ENCODE data around the gene VAV1.

The VAV1 gene

DNA sequence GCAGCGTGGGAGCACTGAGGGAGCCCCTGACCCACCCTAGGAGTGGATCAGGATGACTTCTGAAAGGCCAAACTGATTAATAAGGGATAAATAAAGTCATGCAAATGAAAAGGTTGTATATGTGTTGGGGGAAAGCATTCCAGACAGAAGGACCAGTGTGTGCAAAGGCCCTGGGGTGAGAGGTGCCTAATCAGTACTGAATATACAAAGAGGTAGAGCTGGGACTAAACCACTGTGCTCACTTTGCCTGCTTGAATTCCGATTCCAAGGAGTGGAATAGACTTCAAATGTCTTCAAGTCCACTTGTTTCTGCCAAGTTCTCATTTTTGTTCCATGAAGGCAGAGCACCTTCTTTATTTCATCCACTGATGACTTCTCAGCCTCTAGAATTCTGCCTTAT lies 82.2 kb downstream of the VAV1 start:
- no peak overlapping the region for H3K4me3 ChIP-seq (ENCODE audit: low read length)
- TF ChIP-seq, protein P1, sequence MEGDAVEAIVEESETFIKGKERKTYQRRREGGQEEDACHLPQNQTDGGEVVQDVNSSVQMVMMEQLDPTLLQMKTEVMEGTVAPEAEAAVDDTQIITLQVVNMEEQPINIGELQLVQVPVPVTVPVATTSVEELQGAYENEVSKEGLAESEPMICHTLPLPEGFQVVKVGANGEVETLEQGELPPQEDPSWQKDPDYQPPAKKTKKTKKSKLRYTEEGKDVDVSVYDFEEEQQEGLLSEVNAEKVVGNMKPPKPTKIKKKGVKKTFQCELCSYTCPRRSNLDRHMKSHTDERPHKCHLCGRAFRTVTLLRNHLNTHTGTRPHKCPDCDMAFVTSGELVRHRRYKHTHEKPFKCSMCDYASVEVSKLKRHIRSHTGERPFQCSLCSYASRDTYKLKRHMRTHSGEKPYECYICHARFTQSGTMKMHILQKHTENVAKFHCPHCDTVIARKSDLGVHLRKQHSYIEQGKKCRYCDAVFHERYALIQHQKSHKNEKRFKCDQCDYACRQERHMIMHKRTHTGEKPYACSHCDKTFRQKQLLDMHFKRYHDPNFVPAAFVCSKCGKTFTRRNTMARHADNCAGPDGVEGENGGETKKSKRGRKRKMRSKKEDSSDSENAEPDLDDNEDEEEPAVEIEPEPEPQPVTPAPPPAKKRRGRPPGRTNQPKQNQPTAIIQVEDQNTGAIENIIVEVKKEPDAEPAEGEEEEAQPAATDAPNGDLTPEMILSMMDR (conservative IDR thresholded peaks at IDR 0.05; ENCODE audit: low read depth, low read length), result no peak
- no peak for DNase-seq (ENCODE audit: low read depth)

DNA sequence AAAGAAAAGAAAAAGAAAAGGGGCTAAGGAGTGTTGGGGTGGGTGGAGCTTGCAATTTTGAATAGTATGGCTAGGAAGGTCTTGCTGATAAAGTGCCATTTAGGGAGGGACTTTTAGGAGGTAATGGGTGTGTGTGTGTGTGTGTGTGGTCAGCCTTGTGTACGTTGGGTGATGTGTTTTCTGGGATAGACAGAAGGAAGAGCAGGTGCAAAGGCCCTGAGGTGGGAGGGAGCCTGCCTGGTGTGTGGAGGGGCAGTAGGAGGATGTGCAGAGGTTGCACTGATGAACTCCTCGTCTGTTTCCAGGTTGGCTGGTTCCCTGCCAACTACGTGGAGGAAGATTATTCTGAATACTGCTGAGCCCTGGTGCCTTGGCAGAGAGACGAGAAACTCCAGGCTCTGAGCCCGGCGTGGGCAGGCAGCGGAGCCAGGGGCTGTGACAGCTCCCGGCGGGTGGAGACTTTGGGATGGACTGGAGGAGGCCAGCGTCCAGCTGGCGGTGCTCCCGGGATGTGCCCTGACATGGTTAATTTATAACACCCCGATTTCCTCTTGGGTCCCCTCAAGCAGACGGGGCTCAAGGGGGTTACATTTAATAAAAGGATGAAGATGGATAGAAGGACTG lies 84.4 kb downstream of the VAV1 start:
- no peak for DNase-seq (ENCODE audit: low read depth)
- H3K4me3 ChIP-seq (ENCODE audit: low read length), result no peak overlapping the region
- TF ChIP-seq, protein P1 (conservative IDR thresholded peaks at IDR 0.05; ENCODE audit: low read depth, low read length), result no peak

DNA sequence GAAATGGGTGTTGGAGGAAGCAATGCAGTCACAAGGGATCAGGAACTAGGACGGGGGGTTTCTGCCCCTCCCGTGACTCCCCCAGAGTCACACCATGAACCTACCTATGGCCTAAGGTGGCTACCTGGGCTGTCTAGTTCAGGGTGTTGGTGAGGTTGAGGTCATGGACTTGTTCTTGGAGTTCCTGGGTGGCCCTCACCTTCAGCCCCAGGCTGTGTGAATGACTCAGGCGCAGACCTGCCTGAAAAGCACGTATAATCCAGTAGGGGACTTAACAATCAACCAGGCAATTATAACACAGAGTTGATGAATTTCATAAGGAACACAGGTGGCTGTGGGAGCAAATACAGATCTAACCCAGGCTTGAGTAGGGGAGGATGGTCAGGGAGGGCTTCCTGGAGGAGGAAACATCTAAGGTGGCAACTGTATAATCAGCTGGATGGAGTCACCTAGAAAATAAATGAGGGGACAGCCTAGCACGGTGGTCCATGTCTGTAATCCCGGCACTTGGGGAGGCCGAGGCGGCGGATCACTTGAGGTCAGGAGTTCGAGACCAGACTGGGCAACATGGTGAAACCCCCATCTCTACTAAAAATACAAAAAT lies 89.3 kb downstream of the VAV1 start:
- DNase-seq (ENCODE audit: low read depth), result no peak
- TF ChIP-seq, protein P1 (conservative IDR thresholded peaks at IDR 0.05; ENCODE audit: low read depth, low read length), result no peak
- no peak overlapping the region for H3K4me3 ChIP-seq (ENCODE audit: low read length)

DNA sequence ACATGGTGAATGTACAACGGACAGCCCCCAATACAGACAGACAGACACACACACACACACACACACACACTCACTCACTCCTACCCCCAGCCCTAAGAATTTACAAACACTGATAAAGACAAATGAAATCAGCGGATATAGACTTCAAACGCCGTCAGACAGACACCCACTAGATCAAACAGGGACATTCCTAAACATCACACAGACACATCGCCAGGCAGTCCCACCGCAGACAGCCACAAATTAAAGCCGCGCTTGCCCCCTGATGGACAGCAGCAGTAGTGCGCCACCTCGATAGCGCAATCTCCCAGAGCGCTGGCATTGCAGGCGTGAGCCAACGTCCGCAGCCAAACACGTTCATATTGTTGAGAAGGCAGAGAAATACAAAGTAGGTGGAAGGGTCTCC lies 90.2 kb downstream of the VAV1 start:
- H3K4me3 ChIP-seq (ENCODE audit: low read length), result no peak overlapping the region
- TF ChIP-seq, protein P1 (conservative IDR thresholded peaks at IDR 0.05; ENCODE audit: low read depth, low read length), result peak; percentile 91
- DNase-seq (ENCODE audit: low read depth), result peak; percentile 21

DNA sequence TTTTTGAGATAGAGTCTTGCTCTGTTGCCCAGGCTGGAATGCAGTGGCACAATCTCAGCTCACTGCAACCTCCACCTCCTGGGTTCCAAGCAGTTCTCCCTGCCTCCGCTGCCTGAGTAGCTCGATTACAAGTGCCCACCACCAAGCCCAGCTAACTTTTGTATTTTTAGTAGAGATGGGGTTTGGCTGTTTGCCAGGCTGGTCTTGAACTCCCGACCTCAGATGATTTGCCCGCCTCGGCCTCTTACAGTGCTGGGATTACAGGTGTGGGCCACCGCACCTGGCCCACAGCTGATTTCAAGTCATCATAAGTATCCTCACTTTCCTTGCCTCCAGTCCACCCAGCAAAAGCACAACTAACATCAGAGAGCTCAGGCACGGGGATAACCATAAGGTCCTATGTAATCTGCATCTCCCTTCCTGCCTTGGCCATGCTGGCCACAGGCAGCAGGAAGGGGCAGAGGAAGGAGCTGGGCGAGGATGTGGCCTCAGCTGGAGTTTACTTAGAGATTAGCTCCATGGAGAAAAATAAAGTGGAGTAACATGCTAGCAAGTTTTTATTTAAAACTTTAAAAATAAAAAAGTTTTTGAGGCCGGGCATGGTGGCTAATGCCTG lies 91.9 kb downstream of the VAV1 start:
- TF ChIP-seq, protein P1 (conservative IDR thresholded peaks at IDR 0.05; ENCODE audit: low read depth, low read length), result no peak
- no peak overlapping the region for H3K4me3 ChIP-seq (ENCODE audit: low read length)
- no peak for DNase-seq (ENCODE audit: low read depth)

DNA sequence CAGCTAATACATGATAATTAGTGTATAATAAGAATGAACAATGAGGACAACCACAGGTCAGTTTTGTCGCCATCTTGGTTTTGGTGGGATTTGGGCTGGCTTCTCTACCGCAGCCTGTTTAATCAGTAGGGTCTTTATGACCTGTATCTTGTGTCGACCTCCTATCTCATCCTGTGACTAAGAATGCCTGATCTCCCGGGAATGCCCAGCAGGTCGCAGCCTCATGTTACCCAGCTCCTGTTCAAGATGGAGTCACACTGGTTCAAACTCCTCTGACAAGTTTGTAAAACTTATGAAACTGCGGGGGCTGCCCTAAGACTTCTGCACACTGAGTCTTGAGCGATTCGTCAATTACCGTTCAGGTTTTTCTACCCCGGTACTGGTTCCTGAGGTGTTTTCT lies 93.3 kb downstream of the VAV1 start:
- TF ChIP-seq, protein P1 (conservative IDR thresholded peaks at IDR 0.05; ENCODE audit: low read depth, low read length), result no peak
- no peak for DNase-seq (ENCODE audit: low read depth)

DNA sequence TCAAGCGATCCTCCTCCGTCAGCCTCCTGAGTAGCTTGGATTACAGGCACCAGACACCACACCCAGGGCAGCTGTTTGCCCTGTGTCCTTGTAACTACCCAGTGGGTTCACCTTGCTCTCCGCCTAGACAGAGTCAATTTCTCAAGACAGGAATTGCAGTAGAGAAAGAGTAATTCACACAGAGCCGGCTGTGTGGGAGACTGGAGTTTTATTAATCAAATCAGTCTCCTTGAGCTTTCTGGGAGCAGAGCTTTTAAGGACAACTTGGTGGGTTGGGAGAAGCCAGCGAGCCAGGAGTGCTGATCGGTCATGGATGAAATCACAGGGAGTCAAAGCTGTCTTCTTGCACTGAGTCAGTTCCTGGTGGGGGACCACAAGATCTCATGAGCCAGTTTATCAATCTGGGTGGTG lies 94.2 kb downstream of the VAV1 start:
- DNase-seq (ENCODE audit: low read depth), result no peak
- no peak overlapping the region for H3K4me3 ChIP-seq (ENCODE audit: low read length)

More for the DNA sequence above, 93.3 kb downstream of the VAV1 start:
- no peak overlapping the region for H3K4me3 ChIP-seq (ENCODE audit: low read length)

More for the DNA sequence above, 94.2 kb downstream of the VAV1 start:
- TF ChIP-seq, protein P1 (conservative IDR thresholded peaks at IDR 0.05; ENCODE audit: low read depth, low read length), result no peak
